Stimulated activated naive CD4-positive, alpha-beta T cell (primary cell): ENCODE data around the gene GSPT1.
"Not testable (repeated sequence)": the region's sequence is repeated elsewhere in the genome, so short reads cannot be mapped to it uniquely, and the experiment has no call there.

Source experiments
- DNase-seq, 6 experiments: peaks; one replicate each; lab custom pipeline; 2025; lab: John Stamatoyannopoulos, UW

GSPT1 gene

GRCh38 chr16:11915644-11916523, at the start of gene GSPT1:
Gene GSPT1 (minus strand): TSS chr16:11915956. CDS start chr16:11915720, 236 bp downstream.
- peak; percentile 97 to 99 (median 98) for DNase-seq

- no peak for DNase-seq
These were observed 49.2 kb upstream of the GSPT1 start, which contains the start of gene TNFRSF17 for GRCh38 chr16:11964761-11965551. Gene TNFRSF17 (plus strand): TSS chr16:11965210. CDS start chr16:11965325, 115 bp downstream.

GRCh38 chr16:11963706-11964105, 48.0 kb upstream of the GSPT1 start:
- no peak for DNase-seq

GRCh38 chr16:11962978-11963377, 47.2 kb upstream of the GSPT1 start:
- not testable (repeated sequence) for DNase-seq

GRCh38 chr16:11962457-11962856, 46.7 kb upstream of the GSPT1 start:
- not testable (repeated sequence) for DNase-seq

GRCh38 chr16:11957591-11958395, 42.0 kb upstream of the GSPT1 start:
- DNase-seq: no peak

- DNase-seq: no peak
These were observed 40.8 kb upstream of the GSPT1 start for GRCh38 chr16:11956558-11956957.

- no peak for DNase-seq
These were observed 40.0 kb upstream of the GSPT1 start for GRCh38 chr16:11955713-11956123.

- not testable (repeated sequence) for DNase-seq
These were observed 37.8 kb upstream of the GSPT1 start for GRCh38 chr16:11953576-11953975.

GRCh38 chr16:11950388-11950787, 34.6 kb upstream of the GSPT1 start:
- no peak for DNase-seq

GRCh38 chr16:11949527-11949926, 33.8 kb upstream of the GSPT1 start:
- DNase-seq: peak in 2 of 6 experiments; percentile 25 to 31

GRCh38 chr16:11948819-11949218, 33.1 kb upstream of the GSPT1 start:
- DNase-seq: no peak

GRCh38 chr16:11946433-11946832, 30.7 kb upstream of the GSPT1 start:
- no peak for DNase-seq

GRCh38 chr16:11941945-11942344, 26.2 kb upstream of the GSPT1 start, which contains the start of gene NPIPB2:
Gene NPIPB2 (minus strand): TSS chr16:11942045. CDS start chr16:11942045, 0 bp downstream.
- not testable (repeated sequence) for DNase-seq

GRCh38 chr16:11927350-11927749, 11.6 kb upstream of the GSPT1 start:
- not testable (repeated sequence) for DNase-seq

GRCh38 chr16:11924046-11924445, 8.3 kb upstream of the GSPT1 start:
- not testable (repeated sequence) for DNase-seq

GRCh38 chr16:11916524-11917285, 949 bp upstream of the GSPT1 start:
- DNase-seq: no peak

GRCh38 chr16:11915114-11915643, 577 bp downstream of the GSPT1 start:
- DNase-seq: peak in 2 of 6 experiments; percentile 49

- peak in 4 of 6 experiments; percentile 30 to 71 (median 61) for DNase-seq
These were observed 1.3 kb downstream of the GSPT1 start for GRCh38 chr16:11914210-11915113.
